ENCODE measurements around the gene CTNNA2.

Gene CTNNA2

GRCh38 chr2:80438686-80439085, 925.8 kb downstream of the CTNNA2 start:
- no peak for DNase-seq

GRCh38 chr2:80454628-80455027, 941.8 kb downstream of the CTNNA2 start:
- no peak for DNase-seq

- DNase-seq, result peak; percentile 6
Observed at GRCh38 chr2:80459028-80459427, 946.2 kb downstream of the CTNNA2 start.

GRCh38 chr2:80461505-80462197, 948.8 kb downstream of the CTNNA2 start:
- no peak for DNase-seq

- no peak for DNase-seq
Observed at GRCh38 chr2:80462654-80463053, 949.8 kb downstream of the CTNNA2 start.

- DNase-seq, result no peak
Observed at GRCh38 chr2:80464275-80464674, 951.4 kb downstream of the CTNNA2 start.

- no peak for DNase-seq
Observed at GRCh38 chr2:80467262-80467811, 954.5 kb downstream of the CTNNA2 start.

- DNase-seq, result no peak
Observed at GRCh38 chr2:80469428-80469827, 956.6 kb downstream of the CTNNA2 start.

GRCh38 chr2:80473069-80473468, 960.2 kb downstream of the CTNNA2 start:
- DNase-seq, result no peak

GRCh38 chr2:80473796-80474195, 960.9 kb downstream of the CTNNA2 start:
- no peak for DNase-seq

GRCh38 chr2:80475970-80476369, 963.1 kb downstream of the CTNNA2 start:
- no peak for DNase-seq

GRCh38 chr2:80476535-80477117, 963.8 kb downstream of the CTNNA2 start:
- no peak for DNase-seq

- no peak for DNase-seq
Observed at GRCh38 chr2:80482276-80482675, 969.4 kb downstream of the CTNNA2 start.

GRCh38 chr2:80489717-80490116, 976.9 kb downstream of the CTNNA2 start:
- no peak for DNase-seq

GRCh38 chr2:80490964-80491363, 978.1 kb downstream of the CTNNA2 start:
- DNase-seq, result no peak

- no peak for DNase-seq
Observed at GRCh38 chr2:80496346-80496745, 983.5 kb downstream of the CTNNA2 start.

GRCh38 chr2:80496775-80497174, 983.9 kb downstream of the CTNNA2 start:
- no peak for DNase-seq

- DNase-seq, result peak; percentile 1
Observed at GRCh38 chr2:80499095-80499494, 986.2 kb downstream of the CTNNA2 start.

- DNase-seq, result no peak
Observed at GRCh38 chr2:80501874-80502624, 989.2 kb downstream of the CTNNA2 start.

- DNase-seq, result no peak
Observed at GRCh38 chr2:80506563-80506962, 993.7 kb downstream of the CTNNA2 start.

- DNase-seq, result no peak
Observed at GRCh38 chr2:80510716-80511115, 997.9 kb downstream of the CTNNA2 start.

GRCh38 chr2:80515964-80516363, 1003.1 kb downstream of the CTNNA2 start:
- DNase-seq, result no peak

GRCh38 chr2:80517316-80517715, 1004.5 kb downstream of the CTNNA2 start:
- DNase-seq, result no peak

GRCh38 chr2:80519121-80519643, 1006.3 kb downstream of the CTNNA2 start:
- DNase-seq, result no peak

Data from NCI-H187 treated with DMSO at 0.1 percent for 48 hours (cell line).